BLaER1 treated with 17β-estradiol and CSF1 and Interleukin-3, amounts not matched to agents 10 nM and 100 nM (cell line): Measurements from ENCODE around the gene CCDC187.

Experiments used
- H3K27ac ChIP-seq, 11 experiments: shearing (Covaris generic); formaldehyde crosslinking; 2 replicates each; pipeline ENCODE4 v1.8.1; 2022
- H3K27me3 ChIP-seq, 11 experiments: shearing (Covaris generic); formaldehyde crosslinking; 2 replicates each; pipeline ENCODE4 v1.8.1; 2022
- H3K36me3 ChIP-seq, 11 experiments: shearing (Covaris generic); formaldehyde crosslinking; 2 replicates each; pipeline ENCODE4 v1.8.1; 2022
- H3K4me1 ChIP-seq, 10 experiments: shearing (Covaris generic); formaldehyde crosslinking; 2 replicates each; pipeline ENCODE4 v1.8.1; 2022
- H3K4me2 ChIP-seq, 11 experiments: shearing (Covaris generic); formaldehyde crosslinking; 2 replicates each; pipeline ENCODE4 v1.8.1; 2022
- H3K4me3 ChIP-seq, 10 experiments: shearing (Covaris generic); formaldehyde crosslinking; 2 replicates each; pipeline ENCODE4 v1.8.1; 2022
- H3K9ac ChIP-seq, 11 experiments: shearing (Covaris generic); formaldehyde crosslinking; 2 replicates each; pipeline ENCODE4 v1.8.1; 2022
- H3K9me3 ChIP-seq, 11 experiments: shearing (Covaris generic); formaldehyde crosslinking; replicated peaks in 1 of 11; 2 replicates each; pipeline ENCODE4 v1.8.1; 2022
- H4K20me1 ChIP-seq, 11 experiments: shearing (Covaris generic); formaldehyde crosslinking; 2 replicates each; pipeline ENCODE4 v1.8.1; 2022
- Cebpa-rat ChIP-seq, 11 experiments: shearing (Covaris generic); IDR thresholded peaks; 2 replicates each; pipeline ENCODE4 v1.8.1; 2022

Gene CCDC187

GRCh38 chr9:136284311-136284710, 19.6 kb downstream of the CCDC187 start:
- Histone ChIP-seq H3K4me1 (peaks cover 19 to 66% (median 45%) of the 10 kb centered on the region in 10 experiments), H3K9me3 (no peaks in the 10 kb centered on the region), H3K4me3 (no peak overlapping the region), H3K4me2 (peak overlapping the region in 8 of 11 experiments; percentile 37 to 98 (median 92); a peak in 14 of 22 replicates), H3K27me3 (peaks cover 0 to 12% (median 0%) of the 10 kb centered on the region in 11 experiments; a peak in 4 of 22 replicates), H3K27ac (no peak overlapping the region), H3K9ac (peak overlapping the region in 2 of 11 experiments; percentile 9 to 27; a peak in 1 of 22 replicates), H4K20me1 (peaks cover 0 to 42% (median 0%) of the 10 kb centered on the region in 11 experiments; a peak in 4 of 22 replicates), H3K36me3 (no peaks in the 10 kb centered on the region)
- TF ChIP-seq Cebpa-rat (IDR thresholded peaks at IDR 0.05) = no peak

DNA sequence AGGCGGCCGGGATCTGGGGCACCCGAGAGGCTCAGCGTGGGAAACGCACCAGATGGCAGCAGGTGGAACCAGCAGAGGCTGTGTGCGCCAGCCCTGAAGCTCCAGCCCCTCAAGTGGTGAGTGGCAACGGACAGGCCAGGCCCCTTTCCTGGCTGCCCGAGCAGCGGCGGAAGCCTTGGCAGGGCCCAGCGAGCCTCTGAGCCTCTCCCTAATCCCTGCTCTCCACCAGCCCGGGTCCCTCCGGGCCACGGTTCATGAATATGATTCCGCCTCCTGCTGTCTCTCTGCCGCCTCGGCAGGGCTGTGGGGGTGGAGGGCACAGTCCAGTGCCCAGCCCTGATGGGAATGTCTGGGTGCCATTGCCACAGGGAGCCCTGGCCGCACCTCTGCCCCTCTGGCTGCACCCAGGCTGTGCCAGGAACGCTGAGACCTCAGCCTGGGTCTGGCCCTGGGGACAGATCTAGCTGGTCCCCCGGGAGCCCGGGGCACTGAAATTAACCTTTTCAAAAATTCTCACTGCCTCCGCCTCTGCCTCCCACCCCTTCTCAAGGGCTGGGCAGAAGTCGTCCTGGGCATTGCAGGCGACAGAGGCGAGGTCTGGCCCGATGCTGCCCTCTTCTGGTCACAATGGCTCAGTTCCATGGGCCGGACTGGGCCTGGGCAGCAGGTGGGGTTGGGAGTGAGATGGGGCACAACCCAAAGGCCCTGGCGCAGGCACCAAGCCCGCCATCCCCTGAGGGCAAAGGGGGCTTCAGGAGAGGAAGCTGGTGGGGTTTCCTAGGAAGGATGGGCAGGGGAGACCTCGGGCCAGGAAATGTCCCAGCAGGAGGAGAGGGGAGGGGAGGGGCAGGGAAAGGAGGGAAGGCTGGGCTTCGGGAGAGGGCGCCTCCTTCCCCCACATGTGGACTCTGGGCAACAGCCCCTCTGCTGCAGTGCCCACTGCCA, 20.3 kb downstream of the CCDC187 start:
- Histone ChIP-seq H3K4me3 (peak overlapping the region in 8 of 10 experiments; percentile 27 to 48 (median 38); a peak in 13 of 20 replicates), H3K4me2 (peak overlapping the region; percentile 72 to 98 (median 91))

DNA sequence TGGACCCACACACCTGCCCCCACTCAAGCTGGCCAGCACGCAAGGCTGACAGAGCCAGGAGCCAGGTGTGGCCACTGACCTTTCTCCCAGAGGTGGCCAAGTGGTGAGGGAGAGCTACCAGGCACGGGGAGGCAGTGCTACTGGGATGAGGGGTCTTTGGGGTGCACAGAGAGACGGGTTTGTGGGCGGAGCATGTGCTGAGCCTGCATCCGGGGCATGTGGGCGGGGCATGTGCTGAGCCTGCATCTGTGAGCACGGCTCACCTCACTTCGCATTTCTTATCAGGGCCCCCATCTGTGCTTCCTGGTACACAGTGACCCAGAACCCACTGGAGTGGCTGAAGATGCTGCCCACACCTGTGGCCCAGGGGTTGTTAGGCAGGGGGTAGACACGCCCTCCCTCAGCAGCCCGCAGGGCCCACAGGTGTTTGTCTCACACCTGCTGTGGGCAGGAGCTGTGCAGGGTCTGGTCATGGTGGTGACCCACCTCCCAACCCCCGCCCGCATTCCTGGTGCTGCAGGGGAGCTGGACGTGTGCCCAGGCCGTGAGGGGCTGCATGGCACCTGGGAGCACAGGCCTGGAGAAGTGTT, 21.5 kb downstream of the CCDC187 start:
- Histone ChIP-seq H3K4me2 (peak overlapping the region; percentile 26 to 98 (median 90)), H3K36me3 (no peaks in the 10 kb centered on the region), H3K27me3 (peaks cover 0 to 12% (median 0%) of the 10 kb centered on the region in 11 experiments; a peak in 4 of 22 replicates), H3K4me1 (peaks cover 19 to 61% (median 45%) of the 10 kb centered on the region in 10 experiments), H3K27ac (peak overlapping the region in 2 of 11 experiments; percentile 26 to 58; a peak in 2 of 22 replicates), H3K9ac (peak overlapping the region in 3 of 11 experiments; percentile 24 to 63 (median 57); a peak in 3 of 22 replicates), H4K20me1 (peaks cover 0 to 37% (median 0%) of the 10 kb centered on the region in 11 experiments; a peak in 4 of 22 replicates), H3K4me3 (no peak overlapping the region; a peak in 1 of 20 replicates), H3K9me3 (no peaks in the 10 kb centered on the region)
- TF ChIP-seq Cebpa-rat (IDR thresholded peaks at IDR 0.05) = no peak

More for the DNA sequence above, 20.3 kb downstream of the CCDC187 start:
- Histone ChIP-seq H4K20me1 (peaks cover 0 to 42% (median 0%) of the 10 kb centered on the region in 11 experiments; a peak in 4 of 22 replicates), H3K9me3 (no peaks in the 10 kb centered on the region), H3K4me1 (peaks cover 19 to 64% (median 45%) of the 10 kb centered on the region in 10 experiments), H3K27ac (peak overlapping the region in 4 of 11 experiments; percentile 26 to 58 (median 41); a peak in 5 of 22 replicates), H3K36me3 (no peaks in the 10 kb centered on the region), H3K9ac (peak overlapping the region in 10 of 11 experiments; percentile 26 to 63 (median 39); a peak in 14 of 22 replicates), H3K27me3 (peaks cover 0 to 12% (median 0%) of the 10 kb centered on the region in 11 experiments; a peak in 4 of 22 replicates)
- no peak for TF ChIP-seq Cebpa-rat (IDR thresholded peaks at IDR 0.05)

DNA sequence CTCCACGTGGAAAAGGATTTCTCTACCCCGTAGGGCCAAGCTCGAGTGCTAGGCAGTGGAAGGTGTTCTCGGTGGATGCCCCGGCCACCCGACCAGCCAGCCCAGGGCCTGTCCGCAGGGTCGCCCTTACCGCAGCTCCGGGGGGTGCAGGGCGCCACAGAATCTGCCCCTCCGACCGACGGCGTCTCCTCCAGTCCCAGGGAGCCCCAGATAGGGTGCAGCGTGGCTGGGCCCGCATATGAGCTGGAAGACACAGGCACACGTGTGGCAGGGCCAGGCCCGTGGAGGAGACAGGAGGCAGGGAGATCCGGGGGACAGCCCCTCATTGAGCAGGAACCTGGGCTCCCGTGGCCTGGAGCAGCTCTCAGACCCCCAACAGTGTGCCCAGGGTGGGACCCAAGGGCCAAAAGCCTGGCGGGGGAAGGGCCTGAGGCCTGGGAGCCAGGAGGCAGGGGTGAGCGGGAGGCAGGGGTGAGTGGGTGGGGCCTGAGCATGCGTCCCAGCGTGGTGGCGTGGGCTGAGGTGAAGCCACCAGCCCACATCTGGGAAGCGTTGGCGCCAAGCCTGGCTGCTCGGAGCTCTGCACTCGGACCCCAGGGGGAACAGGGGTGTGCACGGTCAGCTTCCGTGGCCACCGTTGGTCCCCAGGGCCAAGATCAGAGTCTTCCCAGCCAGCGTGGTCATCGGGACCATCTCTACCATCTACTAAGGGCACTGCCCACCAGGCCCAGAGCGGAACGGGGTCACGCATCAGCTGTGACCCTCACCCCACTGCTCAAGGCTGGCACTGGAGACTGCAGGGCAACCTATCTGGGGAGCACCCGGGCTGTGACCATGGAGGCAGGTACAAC, 22.2 kb downstream of the CCDC187 start:
- TF ChIP-seq Cebpa-rat (IDR thresholded peaks at IDR 0.05) = no peak
- H4K20me1 ChIP-seq = peaks cover 0 to 36% (median 0%) of the 10 kb centered on the region in 11 experiments; a peak in 5 of 22 replicates
- H3K27me3 ChIP-seq = peaks cover 0 to 12% (median 0%) of the 10 kb centered on the region in 11 experiments; a peak in 4 of 22 replicates
- peak overlapping the region in 2 of 11 experiments; percentile 28 to 57; a peak in 2 of 22 replicates for H3K9ac ChIP-seq
- H3K9me3 ChIP-seq = no peaks in the 10 kb centered on the region
- H3K4me2 ChIP-seq = peak overlapping the region; percentile 26 to 98 (median 90)
- H3K36me3 ChIP-seq = no peaks in the 10 kb centered on the region
- H3K27ac ChIP-seq = peak overlapping the region in 1 of 11 experiments; percentile 15; a peak in 1 of 22 replicates
- peaks cover 19 to 64% (median 46%) of the 10 kb centered on the region in 10 experiments for H3K4me1 ChIP-seq
- H3K4me3 ChIP-seq = no peak overlapping the region; a peak in 1 of 20 replicates

DNA sequence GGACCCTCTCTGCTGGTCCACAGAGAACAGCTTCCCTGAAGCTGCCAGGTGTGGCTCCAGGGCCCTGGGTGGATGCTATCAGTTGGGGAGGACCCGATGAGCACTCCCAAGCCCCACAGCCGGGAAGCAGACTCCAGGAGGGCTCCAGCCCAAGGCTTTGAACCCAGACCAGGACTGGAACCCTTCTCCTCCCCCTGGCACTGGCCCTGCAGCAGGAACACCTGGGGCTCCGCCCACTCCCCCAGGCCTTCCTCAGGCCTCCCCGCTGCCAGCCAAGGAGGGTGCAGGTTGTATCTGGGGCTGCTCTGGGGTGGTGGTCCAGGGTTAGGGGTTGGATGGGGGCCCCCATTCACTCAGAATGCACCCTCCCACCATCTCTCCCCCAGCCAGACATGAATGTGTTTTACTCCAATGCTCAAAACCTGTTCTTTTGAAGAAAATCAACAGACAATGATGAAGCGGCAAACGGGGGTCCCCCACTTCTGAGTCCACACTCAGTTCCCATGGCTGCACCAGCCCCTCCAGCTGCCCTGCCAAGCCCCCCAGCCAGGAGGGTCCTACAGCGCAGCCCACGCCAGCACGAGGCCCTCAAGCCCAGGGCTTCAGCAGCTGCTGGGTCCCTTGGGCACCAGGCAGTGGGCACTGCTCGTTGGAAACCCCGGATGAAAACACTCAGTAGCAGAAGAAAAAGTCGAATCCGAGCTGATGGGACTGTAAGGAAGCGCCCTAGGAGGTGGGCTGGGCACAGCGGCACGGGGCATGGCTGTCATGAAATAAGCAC, 23.2 kb downstream of the CCDC187 start:
- H3K4me3 ChIP-seq = no peak overlapping the region
- H3K27ac ChIP-seq = no peak overlapping the region
- H3K9me3 ChIP-seq = no peaks in the 10 kb centered on the region
- H3K36me3 ChIP-seq = no peaks in the 10 kb centered on the region
- peaks cover 0 to 12% (median 0%) of the 10 kb centered on the region in 11 experiments; a peak in 5 of 22 replicates for H3K27me3 ChIP-seq
- H4K20me1 ChIP-seq = peaks cover 0 to 33% (median 0%) of the 10 kb centered on the region in 11 experiments; a peak in 5 of 22 replicates
- H3K4me2 ChIP-seq = peak overlapping the region in 8 of 11 experiments; percentile 72 to 98 (median 92); a peak in 13 of 22 replicates
- H3K9ac ChIP-seq = no peak overlapping the region
- H3K4me1 ChIP-seq = peaks cover 19 to 64% (median 46%) of the 10 kb centered on the region in 10 experiments
- TF ChIP-seq Cebpa-rat (IDR thresholded peaks at IDR 0.05) = no peak

- H3K9me3 ChIP-seq = no peaks in the 10 kb centered on the region
- H3K9ac ChIP-seq = no peak overlapping the region
- peaks cover 0 to 35% (median 0%) of the 10 kb centered on the region in 11 experiments; a peak in 5 of 22 replicates for H4K20me1 ChIP-seq
- H3K4me2 ChIP-seq = no peak overlapping the region
- H3K27ac ChIP-seq = no peak overlapping the region
- peaks cover 19 to 52% (median 42%) of the 10 kb centered on the region in 10 experiments for H3K4me1 ChIP-seq
- no peak for TF ChIP-seq Cebpa-rat (IDR thresholded peaks at IDR 0.05)
- no peak overlapping the region for H3K4me3 ChIP-seq
- H3K36me3 ChIP-seq = no peaks in the 10 kb centered on the region
- peaks cover 0 to 12% (median 0%) of the 10 kb centered on the region in 11 experiments; a peak in 5 of 22 replicates for H3K27me3 ChIP-seq
Measured at GRCh38 chr9:136279471-136279870, 24.4 kb downstream of the CCDC187 start.

DNA sequence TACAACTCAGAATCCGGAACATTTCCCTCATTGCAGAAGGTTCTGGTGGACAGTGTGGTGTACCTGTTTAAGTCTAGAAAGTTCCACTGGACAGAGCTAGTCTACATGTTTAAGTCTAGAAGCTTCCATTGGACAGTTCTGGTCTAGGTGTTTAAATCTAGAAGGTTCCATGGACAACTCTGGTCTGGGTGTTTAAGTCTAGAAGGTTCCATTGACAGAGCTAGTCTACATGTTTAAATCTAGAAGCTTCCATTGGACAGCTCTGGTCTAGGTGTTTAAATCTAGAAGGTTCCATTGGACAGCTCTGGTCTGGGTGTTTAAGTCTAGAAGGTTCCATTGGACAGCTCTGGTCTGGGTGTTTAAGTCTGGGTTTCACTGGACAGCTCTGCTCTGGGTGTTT, 25.0 kb downstream of the CCDC187 start:
- Histone ChIP-seq H3K4me3 (no peak overlapping the region), H3K27me3 (peaks cover 0 to 12% (median 0%) of the 10 kb centered on the region in 11 experiments; a peak in 5 of 22 replicates)
- no peak for TF ChIP-seq Cebpa-rat (IDR thresholded peaks at IDR 0.05)

More for the DNA sequence above, 25.0 kb downstream of the CCDC187 start:
- Histone ChIP-seq H4K20me1 (peaks cover 0 to 33% (median 0%) of the 10 kb centered on the region in 11 experiments; a peak in 5 of 22 replicates), H3K9ac (no peak overlapping the region), H3K36me3 (no peaks in the 10 kb centered on the region), H3K9me3 (no peaks in the 10 kb centered on the region), H3K4me1 (peaks cover 19 to 47% (median 36%) of the 10 kb centered on the region in 10 experiments), H3K27ac (no peak overlapping the region), H3K4me2 (no peak overlapping the region)
